GM19193 (cell line): Measurements from ENCODE around the gene MRPS15.

Source experiments
- POLR2A ChIP-seq: IDR thresholded peaks from 4 replicates; pipeline ENCODE4 v1.6.1; 2011; ENCODE audit not compliant: insufficient read depth, insufficient read length; ENCODE audit errors: extremely low read depth

MRPS15 gene

DNA sequence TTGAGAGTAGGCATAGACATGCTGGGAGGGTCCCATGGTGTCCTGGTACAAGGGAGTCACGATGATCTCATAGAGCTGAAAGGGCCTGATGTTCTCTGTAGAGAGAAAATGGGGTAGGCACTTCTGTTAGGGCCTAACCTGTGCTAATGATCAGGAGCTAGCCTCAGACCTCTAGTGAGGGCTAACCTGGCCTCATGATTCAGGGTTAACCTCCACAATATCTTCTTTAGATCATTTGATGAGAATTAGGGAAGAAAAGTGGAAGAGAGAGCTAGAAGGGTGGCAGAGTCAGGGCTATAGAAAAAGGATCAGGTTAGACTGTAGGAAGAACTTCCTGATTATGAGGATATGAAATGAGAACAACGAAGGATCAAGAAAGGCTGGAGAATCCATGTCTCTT lies 5.0 kb upstream of the MRPS15 start:
- no peak for TF ChIP-seq POLR2A

DNA sequence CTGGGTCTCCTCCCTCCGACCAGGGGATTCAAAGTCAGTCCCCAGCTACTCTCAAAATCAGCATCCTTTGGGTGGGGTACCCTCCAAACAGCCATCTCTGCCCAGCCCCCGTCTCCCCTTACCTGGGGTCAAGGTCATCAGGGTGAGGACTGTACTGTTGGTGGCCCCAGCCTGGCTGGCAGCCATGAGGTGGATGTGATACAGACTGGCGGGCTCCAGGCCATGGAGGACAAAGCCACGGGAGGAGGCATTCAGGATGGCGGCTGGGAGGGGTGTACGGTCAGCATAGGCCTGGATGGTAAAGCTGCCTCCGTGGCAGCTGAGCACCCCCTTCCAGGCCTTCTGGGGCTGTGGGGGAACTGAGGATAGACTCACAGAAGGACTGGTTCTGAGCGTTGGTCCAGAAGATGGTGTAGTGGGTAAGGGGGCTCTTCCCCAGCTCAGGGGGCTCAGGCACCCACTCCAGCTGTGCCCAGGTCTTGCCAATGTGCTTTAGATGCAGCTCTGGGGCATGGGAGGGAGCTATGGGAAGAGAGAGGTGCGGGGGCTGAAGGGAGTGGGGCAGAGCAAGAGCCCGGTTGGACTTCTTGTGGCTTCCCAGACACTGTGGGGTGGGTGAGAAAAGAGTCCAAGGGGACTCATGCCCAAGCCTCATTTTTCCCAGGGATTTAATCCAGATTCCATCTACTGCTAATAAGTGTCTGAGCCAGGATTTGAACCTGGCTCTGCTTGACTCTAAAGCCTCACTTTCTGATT lies 3.7 kb upstream of the MRPS15 start:
- no peak for TF ChIP-seq POLR2A

DNA sequence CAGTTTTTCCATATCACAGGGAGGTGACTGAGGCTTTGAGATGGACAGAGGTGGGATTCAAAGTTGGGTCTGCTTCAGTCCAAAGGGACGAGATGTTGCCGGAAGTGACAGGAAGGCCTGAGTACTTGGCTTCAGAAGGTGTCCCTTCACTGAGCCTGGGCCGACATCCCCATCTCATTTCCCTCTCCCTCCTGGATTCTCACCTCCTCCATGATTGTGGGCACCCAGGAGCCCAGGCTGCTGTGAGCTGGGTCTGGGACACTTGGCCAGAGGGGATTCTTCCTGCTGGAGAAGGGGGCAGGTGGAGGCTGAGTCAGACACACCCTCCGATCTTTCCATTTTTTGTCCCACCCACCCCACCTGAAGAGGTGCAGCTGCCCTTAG lies 2.8 kb upstream of the MRPS15 start:
- no peak for TF ChIP-seq POLR2A

DNA sequence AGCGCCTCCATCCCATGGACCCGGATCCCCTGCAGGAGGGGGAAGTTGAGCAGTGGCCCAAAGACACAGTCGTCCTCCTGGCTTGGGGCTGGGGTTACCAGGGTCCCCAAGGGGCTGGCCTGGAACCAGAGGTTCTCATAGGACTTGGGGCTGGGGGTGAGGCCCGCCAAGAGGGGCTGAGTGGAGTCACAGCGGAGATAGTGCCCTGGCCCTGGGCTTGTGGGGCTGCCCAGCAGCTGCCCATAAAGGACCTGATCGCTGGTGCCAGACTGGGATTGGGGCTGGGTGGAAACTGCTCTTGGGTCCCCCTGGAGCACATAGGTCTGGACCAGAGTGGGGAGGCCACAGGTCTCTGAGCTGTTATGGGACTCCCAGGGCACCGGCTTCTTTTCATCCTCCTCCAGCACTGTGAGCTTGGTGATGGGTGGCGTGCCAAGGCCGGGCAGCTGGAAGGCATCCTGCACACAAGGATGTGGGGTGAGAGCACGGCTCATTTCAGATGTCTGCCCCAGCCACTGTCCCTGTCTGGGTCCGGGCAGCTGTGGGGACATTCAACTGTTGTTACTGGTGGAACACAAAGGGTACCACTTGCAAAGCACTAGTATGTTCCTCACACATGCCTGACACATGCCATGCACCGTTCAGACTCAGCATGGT lies 2.3 kb upstream of the MRPS15 start:
- no peak for TF ChIP-seq POLR2A

DNA sequence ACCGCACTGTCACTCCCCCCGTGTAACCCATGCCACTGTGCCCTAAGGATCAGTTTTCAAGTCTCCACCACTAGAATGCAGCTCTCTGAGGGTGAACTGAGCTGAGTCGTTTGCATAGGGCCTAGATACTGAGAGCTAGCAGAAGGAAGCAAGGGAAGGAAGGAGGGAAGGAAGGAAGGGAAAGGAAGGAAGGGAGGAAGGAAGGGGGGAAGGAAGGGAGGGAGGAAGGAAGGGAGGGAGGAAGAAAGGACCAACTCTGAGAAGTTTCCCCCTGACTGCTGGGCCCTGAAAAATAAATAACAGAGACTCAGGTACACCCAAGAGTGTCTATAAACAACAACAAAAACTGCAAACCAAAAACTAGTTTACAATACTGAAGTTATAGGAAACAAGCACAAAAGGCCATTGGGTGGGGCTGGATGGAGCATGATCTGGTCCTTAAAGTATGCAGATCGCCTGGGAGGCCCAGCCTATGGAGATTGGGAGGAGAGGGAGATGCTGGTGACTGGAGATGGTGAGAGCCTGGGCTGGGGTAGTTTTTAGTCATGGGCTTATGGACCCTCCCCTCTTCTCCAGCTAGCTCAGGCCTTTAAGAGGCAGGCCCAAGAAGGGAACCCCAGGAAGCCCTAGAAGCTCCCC lies 1.7 kb upstream of the MRPS15 start:
- TF ChIP-seq POLR2A = no peak

DNA sequence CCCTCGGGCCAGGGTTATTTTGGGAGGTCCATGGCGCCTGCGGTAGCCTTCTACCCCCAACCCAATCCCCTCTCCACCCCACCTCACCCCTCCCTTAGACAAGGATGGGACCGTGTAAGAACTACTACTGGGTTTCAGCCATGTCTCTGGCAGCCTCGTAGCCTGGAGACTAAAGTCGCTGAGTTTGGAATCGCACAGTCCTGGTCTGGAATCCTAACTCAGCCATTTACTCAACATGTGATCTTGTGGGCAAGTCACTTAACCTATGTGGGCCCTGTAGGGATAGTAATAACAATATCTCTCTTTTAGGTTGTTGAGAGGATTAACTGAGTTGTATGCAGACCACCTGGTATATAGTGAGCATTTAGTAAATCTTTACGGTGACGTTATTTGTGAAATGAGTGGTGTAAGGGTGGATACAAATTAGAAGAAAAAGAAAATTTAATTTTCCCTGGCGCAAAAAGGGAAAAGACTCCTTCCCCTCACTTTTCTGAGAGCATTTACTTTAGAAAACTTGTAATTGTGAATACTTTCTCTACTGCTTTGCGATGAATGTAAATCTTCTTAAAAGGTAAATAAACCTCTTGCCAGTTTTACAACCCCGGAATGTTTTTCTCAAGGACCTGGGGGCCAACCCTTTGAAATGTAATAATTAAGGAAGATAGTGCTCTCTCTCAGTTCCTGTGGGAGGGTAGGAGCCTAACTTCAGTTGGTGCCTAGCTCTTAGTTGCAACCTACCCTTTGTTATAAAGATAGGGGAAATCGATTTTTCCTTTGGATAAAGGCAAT lies 615 bp upstream of the MRPS15 start:
- no peak for TF ChIP-seq POLR2A

DNA sequence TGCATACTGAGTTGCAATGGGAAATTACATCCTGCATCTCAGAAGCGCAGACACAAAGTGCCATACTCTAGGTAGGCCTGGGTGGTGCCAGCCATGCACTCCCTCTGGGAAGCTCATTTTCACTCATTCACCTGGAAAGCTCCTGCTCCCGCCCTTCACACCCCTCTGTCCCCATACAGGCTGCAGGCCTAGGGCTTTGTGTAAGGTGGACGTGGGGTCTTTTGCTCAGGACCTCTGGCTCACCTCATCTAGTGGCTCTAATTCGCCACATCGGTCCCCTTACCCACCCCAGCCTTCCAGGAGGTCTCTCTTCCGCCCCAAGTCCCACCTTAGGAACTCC lies 751 bp downstream of the MRPS15 start:
- no peak for TF ChIP-seq POLR2A

DNA sequence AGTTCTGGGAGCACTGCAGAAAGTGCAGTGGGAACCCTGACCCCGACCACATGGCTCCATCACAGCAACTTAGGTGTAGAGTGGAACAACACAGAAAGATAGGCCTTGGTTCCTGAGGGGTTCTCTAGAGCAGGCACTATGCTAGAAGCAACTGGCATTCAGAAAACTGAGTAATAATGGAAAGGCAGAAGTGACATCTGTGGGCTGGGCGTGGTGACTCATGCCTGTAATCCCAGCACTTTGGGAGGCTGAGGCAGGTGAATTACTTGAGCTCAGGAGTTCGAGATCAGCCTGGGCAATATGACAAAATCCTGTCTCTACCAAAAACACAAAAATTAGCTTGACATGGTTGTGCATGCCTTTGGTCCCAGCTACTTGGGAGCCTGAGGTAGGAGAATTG lies 5.3 kb downstream of the MRPS15 start:
- no peak for TF ChIP-seq POLR2A

DNA sequence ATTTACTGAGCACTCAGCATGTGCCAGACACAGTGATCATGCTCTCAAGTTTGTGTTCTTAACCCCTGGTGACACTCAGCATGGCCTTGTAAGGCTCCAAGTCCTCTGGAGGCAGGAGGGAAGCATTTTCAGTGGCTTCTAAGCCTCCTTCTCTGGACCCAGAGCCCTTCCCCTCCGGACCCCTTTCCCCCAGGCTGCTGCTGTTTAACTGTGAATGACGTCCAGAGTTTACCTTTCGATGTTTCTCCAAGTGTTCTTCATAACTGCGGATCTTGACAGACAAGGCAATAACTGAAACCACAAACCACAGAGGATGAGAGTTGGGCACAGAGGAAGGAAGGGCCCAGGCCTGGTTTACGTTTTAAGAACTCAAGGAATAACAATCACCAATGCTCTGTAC lies 6.5 kb downstream of the MRPS15 start:
- no peak for TF ChIP-seq POLR2A

DNA sequence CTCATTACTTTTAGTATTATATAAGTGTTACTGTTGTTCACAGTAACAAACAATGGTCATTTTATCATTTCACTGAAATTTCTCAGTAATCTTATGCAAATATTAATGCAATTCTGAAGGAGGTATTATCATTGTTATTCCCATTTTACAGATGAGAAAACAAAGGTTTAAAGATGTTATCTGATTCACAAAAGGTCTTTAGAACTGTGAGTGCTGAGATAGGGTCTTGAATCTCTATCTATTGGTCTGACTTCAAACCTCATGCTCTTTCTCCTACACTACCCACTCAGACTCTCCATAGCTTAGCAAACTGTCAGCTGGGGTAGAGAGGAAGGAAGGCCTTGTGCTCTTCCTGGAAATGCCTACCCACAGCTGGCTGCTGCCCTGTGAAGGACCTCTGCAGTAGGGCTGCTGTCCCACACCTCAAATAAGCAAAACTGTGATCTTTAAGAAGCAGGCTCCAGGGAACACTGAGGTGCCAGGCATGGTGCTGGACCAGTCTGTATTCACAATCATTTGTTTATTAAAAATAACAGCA lies 7.7 kb downstream of the MRPS15 start:
- TF ChIP-seq POLR2A = no peak

DNA sequence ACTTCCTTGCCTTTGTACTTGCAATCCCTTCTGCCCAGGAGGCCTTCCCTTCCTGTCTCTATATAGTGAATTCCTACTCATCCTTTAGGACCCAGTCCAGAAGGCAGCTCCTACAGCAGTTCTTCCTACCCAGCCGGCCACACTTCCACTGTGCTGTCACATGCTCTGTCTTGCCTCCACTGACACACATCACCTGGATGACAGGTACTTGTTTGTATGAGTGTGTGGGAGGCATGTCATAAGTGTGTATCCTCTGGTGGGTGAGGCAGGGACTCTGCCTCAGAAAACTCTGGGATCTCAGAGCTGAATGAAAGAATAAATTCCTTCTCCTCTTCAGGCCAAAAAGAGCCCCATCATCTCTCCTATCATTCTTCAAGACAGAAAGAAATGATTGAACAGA lies 8.8 kb downstream of the MRPS15 start:
- no peak for TF ChIP-seq POLR2A

DNA sequence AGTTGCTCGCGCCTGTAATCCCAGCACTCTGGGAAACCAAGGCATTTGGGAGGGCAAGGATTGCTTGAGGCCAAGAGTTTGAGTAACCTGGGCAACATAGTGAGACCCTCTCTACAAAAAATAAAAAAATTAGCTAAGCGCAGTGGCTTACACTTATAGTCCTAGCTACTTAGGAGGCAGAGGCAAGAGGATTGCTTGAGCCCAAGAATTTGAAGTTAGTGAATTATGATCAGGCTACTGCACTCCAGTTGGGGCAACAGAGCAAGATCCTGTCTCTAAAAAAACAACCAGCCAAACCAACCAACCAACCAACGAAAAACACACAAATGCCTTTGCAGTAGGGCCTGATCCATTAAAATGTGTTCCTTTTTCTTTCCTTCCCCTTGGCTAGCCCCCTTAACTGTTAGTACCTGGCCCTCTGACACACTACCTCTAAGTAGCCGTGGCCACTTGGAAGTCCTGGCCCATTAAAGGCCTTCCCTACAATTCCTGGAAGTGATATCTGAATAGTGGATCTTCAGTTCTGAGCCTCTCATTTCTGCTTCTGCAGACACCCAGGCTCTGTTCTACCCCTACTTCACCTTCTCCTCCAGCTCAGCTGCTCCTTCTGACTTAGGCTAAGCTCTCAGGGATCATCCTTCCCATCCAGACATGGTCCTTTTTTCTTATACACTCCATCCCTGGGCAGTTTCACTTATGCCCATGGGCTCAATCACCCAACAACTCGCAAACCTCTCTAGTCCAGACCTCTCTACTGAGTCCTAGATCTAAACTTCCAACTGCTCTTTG lies 10.4 kb downstream of the MRPS15 start:
- no peak for TF ChIP-seq POLR2A

DNA sequence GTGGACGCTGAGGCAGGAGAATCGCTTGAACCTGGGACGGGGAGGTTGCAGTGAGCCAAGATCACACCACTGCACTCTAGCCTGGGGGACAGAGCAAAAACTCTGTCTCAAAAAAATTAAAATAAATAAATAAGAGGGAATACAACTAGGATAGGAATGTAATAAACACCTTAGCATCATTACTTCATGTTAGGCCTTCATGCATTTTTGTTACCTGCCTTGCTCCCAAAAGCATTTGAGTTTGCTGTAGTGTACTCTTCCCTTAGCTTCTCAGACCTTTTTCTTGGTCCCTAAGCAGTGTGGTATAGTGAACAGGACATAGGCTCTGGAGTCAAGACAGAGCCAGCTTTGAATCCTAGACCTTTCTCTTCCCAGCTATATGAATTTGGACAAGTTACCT lies 11.1 kb downstream of the MRPS15 start:
- no peak for TF ChIP-seq POLR2A

DNA sequence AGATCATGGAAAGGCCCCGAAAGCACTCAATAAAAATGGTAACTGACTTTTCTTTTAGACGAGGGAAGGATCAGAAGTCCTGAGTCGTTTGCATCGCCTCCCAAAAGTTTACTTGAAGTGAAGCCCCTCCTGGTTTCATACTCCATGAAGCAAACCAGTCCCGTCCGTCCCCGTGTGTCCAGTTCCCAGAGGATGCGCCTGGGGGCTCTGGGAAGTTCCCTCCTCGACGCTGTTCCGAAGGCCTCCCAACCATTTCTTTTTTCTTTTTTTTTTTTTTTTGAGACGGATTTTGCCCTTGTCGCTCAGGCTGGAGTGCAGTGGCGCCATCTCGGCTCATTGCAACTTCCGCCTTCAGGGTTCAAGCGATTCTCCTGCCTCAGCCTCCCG lies 13.3 kb downstream of the MRPS15 start:
- no peak for TF ChIP-seq POLR2A
